HG03280 (cell line): ENCODE data around the gene SLC4A1.
"Not testable (repeated sequence)": the region's sequence is repeated elsewhere in the genome, so short reads cannot be mapped to it uniquely, and the experiment has no call there.

Experiments
- ATAC-seq: cut with Tn5 transposase; IDR thresholded peaks from one replicate; pipeline ENCODE4 v1.9.1; 2021; ENCODE audit warnings: mild to moderate bottlenecking, moderate library complexity; ENCODE audit not compliant: unreplicated experiment

The SLC4A1 gene

DNA sequence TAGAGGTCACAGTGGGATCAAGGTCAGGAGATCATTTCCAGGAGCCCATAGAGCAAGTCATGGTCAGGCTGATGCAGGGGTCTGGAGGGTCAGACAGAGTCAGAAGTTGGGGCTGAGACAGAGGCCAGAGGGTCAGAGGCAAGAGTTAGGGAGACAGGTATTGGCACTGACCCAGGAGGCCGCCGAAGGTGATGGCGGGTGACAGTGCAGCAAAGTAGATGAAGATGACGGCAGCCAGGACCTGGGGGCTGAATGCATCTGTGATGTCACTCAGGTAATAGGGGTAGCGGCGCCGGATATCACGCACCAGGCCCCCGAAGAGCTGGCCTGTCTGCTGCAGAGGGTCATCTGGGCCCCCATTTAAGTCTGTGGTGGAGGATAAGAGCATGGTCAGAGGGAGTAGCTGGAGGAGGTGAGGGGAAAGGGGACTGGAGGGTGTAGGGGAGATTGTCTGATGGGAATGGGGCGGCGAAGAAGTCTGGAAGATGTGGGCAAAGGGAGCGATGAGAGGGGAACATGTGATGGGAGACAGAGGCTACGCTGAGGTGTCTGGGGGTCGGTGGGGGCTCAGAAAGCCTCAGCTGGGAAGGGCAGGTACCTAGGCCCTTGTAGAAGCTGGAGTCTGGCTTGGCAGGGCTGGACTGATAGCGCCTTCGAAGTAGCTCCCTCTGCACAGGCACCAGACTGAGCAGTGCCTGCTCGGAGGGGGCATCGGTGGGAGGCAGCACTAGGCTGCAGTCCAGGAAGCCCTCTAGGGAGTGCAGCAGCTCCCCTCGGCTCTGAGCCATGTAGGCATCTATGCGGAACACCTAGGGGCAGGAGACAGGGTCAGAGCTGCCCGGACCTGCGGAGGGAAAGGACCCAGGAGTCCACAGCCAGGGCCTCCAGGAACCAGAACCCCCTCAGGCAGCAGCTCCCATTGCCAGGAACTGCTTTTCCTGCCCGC, 9.8 kb downstream of the SLC4A1 start:
- no peak for ATAC-seq

DNA sequence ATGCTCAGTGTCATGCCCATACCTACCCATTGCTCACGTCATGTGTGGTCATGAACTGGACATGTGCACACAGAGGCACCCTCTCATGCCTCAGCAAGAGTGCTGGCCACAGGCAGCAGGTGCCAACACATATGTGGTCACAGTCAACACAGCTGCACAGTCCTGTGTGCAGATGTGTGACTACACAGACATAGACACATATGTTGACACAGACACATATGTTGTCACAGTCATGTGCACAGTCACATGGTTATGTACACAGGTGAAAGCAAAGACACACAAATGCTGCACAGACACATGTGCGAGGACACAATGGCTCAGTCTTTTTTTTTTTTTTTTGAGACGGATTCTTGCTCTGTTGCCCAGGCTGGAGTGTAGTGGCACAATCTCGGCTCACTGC, 11.3 kb downstream of the SLC4A1 start:
- ATAC-seq: no peak

DNA sequence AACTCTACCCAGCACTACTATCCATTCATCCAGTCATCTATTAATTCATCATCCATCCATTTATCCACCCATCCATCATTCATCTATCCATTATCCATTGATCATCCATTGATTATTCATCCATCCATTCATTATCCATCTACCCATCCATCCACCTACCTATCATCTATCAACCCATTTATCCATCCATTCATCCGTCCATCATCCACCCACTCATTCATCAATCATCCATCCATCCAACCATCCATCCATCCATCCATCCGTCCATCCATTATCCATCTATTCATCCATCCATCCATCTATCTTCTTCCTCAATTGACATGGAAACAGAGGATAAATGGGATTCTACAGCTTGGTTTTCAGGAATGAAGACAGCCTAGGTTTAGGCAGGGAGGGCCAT, 12.0 kb downstream of the SLC4A1 start:
- ATAC-seq: no peak

DNA sequence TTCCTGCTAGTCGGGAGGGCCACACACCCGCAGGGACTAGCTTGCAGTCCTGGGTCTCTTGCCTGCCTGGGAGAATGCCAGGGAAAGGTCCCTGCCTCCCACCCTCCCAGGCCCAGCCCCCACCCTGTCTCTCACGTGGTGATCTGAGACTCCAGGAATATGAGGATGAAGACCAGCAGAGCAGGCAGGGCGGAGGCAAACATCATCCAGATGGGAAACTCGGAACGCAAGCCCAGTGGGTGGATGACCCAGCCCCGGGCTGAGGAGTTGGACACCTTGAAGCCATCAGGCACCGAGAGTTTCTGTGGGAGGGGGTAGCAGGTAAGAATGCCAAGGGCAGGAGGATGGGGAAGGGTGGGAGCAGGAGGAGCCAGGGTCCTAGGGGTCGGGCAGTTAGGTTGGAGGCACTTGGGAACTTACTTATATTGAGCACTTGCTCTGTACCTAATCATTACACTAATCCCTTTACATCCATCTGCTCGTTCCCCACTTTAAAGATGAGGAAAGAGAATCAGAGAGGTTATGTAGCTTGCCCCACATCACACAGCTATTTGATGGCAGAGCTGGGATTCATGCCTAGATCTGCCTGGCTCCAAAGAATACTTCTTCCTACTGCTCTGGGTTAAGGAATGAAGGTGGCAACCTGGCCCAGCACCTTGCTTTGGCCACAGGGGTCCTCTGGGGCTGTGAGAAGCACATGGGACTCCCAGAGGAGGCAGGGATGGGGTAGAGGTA, 13.4 kb downstream of the SLC4A1 start:
- ATAC-seq: no peak

DNA sequence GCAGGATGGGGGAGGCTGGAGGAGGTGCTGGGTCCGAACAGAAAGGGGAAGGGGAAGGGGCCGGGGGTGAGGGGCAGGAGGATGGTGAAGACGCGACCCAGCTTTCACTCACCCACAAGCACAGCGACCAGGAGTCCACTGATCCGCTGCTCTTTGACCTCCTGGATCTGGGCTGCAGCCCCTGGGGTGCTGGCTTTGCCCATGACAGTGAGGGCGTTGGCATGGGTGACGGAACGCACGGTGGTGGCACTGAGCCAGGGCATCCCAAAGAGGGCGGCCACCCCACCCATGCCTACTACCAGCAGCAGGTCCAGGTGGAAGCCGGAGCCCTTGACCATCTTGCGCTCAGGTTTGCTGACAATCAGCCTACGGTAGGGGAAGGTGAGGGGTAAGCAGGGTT, 14.9 kb downstream of the SLC4A1 start:
- ATAC-seq: no peak

DNA sequence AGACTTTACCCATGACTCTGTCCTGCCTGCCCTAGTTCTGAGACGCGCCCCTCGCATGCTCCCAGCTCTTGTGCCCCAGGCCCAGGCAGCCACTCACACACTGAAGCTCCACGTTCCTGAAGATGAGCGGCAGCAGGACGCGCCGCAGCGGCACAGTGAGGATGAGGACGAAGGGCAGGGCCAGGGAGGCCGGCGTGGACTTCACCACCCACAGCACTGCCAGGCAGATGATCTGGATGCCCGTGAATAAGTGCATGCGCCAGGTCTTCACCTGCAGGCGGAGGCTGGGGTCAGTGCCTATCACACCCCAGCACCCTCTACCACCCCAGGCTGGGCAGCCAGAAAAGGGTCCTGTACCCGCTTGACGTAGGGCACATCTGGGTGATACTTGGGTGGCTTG, 16.9 kb downstream of the SLC4A1 start:
- no peak for ATAC-seq

DNA sequence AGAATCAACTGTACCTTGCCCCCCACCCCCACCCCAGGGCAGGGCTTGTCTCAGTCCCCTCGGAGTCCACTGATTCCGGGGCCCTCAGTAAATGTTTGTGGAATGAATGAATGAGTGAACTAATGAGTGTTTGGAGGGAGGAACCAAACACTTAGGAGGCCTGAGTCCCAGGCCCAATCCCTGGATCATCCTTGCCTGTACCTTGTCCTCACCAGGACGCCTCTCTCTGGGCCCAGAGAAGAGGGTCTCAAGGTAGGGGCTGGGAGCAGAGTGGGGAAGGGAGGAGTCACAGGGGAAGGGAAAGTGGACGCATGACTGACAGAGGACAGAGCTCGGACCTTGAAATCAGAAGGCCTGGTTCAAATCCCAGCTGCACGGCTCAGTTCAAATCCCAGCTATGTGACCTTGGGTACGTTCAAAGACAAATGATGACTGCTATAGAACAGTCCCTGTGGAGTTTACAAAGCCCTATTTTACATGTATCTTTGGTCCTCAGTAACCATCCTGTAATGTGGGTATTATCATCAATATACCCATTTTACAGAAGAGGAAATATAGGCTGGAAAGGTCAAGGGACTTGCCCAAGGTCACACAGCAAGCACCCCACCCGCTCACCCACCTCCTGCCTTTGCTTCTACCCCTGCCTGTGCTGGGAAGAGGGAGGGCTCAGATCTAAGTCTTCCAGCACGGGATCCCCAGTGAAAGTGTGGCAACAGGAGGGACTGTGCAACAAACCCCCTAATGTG, 18.3 kb downstream of the SLC4A1 start:
- ATAC-seq: no peak

DNA sequence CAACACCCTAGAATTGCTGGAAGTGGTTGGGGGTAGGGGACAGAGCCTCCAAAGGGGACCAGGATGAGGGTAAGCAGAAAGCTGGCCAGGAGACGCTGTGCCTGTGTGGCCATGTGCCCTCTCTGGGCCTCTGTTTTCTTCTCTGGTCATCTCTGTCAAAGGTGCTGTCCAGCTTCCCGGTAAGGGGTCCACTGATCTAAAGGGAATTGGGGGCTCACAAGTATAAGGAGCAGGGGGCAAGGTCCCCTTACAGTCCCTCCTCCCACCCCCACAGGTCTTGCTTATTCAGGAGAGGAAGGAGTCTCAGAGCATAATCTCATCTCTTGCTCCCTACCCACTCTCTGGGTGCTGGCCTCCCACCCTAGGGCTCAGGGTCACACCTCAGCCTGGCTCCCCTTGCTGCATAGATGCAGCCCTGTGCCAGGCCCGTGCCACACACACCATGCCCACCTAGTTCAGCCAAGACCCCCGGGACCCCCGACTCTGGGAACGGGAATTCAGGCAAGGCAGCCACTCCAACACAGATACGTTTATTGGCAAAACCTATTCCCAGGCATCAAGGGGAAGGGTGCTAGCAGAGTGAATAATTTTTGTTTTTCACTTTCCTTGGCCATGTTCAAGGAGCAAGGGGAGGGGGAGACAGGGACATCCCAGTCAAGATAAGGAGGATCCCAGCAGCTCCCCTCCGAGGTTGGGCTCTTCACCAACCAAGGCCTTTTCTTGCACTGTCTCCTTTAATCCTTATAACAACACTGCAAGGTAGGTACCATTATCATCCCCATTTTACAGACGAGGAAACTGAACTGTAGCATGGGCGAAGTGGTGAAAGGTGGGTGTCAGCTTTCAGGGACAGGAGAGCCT, 19.8 kb downstream of the SLC4A1 start:
- no peak for ATAC-seq

DNA sequence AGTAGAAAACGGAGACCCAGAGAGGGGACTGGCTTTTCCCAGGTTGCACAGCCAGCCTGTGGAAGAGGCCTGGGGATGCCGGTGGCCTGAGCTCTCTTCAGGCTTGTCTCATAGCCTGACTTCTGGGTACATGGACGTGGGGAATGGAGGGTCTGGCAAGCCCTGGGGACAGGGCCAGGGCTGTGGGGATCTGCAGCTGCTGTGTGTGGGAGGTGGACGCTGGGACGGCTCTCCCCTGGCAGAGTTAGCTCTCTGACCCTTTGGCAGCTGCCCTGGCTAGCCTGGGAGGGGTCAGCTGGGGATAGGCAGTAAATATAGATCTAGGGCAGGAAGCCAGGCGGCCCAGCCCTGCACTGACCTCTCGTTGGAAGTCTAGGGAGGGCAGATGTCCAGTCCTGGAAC, 20.5 kb downstream of the SLC4A1 start:
- ATAC-seq: no peak

DNA sequence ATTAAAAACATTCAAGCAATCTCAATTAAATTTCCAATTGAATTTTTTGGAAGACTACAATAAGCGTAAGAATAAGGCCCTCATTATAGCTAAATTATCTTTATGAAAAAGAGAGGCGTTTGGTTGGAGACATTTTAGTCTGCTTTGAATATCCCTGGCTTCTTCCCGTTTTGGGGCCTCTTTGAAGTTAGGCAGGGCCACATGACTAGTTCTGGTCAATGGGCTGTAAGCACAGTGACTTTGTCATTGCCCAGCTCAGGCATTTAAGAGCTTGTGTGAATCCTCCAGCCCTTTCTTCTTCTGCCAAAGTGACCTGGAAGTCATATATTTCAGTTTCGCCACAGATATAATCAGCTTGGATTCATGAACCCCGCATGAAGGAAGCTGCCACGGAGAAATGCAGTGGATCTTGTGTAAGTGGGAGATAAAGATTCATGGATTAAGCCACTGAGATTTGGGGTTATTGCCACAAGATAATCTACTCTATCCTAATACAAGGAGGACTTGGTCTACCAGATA, 26.8 kb downstream of the SLC4A1 start:
- no peak for ATAC-seq

DNA sequence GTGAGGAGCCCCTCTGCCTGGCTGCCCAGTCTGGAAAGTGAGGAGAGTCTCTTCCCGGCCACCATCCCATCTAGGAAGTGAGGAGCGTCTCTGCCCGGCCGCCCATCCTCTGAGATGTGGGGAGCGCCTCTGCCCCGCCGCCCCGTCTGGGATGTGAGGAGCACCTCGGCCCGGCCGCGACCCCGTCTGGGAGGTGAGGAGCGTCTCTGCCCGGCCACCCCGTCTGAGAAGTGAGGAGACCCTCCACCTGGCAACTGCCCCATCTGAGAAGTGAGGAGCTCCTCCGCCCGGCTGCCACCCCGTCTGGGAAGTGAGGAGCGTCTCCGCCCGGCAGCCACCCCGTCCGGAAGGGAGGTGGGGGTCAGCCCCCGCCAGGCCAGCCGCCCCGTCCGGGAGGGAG, 30.0 kb downstream of the SLC4A1 start:
- ATAC-seq: not testable (repeated sequence)

DNA sequence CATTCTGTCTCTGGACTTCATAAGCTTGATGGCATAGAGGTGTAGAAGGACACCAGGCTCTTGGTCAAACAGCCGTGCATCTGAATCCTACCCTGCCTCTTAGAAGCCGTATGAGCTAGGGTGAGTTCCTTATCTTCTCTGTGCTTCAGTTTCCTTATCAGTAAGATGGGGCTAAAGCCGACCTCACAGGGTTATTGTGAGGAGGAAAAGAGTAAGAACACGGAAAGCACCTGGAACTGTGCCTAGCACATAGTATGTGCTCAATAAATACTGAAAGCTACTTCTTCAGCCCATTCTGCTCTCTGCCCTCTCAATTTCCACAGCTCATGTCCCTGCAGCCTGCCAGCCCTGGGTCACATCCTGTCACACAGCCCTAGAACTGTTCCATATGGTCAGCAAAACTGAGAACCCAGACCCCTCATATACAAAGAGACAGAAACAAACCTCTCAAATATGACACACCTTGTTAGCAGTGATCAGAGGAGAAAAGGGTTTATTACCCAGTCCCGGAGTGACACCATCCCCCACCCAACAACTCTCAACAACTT, 31.4 kb downstream of the SLC4A1 start:
- ATAC-seq: no peak

DNA sequence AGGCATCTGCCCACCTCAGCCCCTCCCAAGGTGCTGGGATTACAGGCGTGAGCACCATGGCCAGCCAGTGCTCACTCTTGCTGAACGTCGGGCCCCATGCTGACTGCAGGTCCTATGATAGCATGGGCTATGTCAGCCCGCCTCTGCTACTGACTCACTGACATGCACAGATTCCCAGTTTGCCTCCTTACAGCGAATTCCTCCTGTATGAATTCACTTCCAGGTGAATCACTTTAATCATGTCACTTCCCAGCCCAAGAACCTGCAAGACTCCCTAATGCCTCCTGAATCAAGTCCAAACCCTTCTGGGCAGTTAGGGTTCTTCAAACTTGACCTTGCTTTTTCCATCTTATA, 32.4 kb downstream of the SLC4A1 start:
- no peak for ATAC-seq

DNA sequence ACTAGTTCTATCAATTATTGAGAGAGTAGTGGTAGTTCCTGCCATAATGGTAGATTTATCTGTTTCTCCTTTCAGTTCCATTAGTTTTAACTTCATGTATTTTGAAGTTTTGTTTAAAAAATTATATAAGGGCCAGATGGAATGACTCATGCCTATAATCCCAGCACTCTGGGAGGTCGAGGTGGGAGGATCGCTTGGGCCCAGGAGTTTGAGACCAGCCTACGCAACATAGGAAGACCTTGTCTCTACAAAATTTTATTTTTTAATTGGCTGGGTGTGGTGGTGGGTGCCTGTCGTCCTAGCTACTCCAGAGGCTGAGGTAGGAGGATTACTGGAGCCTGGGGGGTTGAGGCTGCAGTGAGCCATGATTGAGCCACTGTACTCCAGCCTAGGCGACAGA, 34.4 kb downstream of the SLC4A1 start:
- no peak for ATAC-seq

DNA sequence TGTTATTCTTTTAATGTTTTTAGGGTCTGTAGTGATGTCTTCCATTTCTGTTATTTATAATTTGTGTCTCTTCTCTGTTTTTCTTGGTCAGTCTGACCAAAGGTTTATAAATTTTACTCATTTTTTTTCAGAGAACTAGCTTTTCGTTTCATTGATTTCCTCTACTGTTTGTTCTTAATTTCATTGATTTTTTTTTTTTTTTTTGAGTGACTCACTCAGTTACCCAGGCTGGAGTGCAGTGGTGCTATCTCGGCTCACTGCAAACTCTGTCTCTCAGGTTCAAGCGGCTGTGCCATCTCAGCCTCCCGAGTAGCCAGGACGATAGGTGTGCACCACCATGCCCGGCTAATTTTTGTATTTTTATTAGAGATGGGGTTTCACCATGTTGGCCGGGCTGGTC, 35.9 kb downstream of the SLC4A1 start:
- ATAC-seq: no peak

DNA sequence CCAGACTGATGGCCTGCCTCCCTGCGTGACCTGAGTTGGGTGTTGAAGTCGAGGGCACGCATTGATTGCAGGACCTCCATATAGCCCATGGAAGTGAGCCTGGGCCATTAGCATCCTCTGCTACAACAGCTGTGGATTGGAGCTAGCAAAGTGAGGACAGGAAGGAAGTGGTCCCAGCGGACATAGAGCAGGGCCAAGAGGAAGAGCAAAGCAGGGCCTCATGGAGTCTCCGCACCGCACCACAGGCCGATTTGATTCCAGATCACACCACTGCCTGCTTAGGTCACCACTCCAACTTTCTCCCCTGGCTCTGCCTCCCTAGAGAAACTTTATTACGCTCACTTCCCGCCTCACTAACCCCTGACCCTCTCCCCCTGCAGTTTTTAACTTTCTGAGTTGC, 37.8 kb downstream of the SLC4A1 start:
- no peak for ATAC-seq

DNA sequence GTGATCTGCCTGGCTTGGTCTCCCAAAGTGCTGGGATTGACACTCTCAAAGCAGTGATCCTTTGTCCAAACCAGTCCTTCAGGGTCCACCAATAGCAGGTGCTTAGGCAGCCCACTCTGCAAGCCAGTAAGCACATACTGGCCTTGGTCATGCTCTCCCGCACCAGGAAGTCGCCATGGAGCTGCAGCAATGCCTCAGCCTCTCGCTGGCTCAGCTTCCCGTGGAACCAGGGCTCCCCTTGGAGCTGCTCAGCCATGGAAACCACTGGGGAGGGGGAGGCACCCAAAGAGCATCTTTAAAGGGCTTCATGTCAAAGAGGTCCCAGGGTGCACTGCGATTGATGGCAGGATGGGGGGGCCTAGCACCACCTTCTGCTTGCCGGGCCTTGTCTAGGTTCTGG, 38.8 kb downstream of the SLC4A1 start:
- ATAC-seq: no peak

DNA sequence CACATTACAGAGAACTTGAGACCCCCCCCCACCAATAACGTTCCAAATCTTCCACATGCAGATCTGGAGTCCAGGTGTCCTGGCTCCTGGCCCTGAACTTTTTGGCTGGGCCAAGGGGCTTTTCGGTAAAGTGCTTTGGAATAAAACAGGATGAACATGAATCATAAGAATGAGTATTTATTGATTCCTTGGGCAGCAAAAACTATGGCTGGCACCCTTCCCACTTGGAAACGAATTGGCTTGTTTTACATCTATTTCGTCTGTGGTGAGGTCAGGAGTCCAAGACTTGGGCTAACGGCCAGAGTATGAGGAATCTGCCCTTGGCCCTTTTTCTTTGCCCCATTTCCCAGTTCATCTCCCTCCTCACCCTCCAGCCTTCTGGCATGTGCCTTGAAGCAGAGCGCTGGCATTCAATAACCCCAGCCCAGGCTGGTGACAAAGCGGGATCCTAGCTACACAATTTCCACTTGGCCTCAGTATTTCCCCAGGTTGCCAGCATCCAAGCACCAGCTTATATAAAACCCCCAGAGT, 44.3 kb downstream of the SLC4A1 start:
- ATAC-seq: no peak

DNA sequence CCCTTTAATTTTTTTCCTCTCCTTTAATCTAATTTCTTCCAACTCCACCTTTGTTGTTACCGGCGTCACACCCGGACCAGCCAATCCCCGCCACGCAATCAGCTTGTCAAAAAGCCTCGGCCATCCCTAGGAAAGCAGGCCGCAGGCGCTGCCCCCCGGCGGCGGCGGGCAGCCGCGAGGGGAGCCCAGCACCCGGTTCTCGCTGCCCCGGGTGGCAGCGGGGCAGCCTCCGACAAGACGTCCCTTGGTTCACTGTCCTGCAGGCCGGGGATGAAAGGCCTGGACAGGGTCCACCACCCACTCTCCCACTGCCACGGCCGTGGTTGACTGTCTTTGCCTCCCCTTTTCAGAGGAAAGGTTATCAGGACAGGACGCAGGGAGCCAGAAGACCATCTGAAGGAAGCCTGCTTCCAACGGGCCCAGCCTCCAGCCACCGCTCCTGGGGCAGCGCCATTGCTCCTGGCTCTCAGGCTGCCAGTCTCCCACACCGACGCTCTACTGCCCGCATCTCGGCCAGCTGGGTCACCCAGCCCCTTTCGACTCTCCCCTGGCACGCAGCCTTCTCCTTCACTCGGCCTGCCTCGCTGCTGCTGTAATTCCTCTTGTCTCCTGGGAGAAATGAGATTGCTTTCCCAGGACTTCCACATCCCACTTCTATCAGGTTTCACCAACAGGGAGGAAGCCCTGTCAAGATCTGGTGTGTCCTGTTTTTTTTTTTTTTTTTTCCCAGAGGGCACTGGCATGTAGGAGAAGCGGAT, 45.6 kb downstream of the SLC4A1 start:
- ATAC-seq: no peak

DNA sequence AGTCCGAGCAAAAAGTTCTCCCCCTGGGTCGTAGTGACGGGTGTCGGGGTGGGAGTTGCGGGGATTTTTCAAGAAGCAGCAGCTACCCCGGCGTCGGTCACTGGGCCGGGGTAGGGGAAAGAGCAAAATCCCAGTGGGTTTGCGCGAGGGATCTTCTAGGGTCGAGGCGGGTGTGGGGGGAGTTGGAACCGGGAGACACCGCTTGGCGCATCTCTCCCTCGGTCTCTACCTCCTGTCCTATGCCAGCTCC, 46.1 kb downstream of the SLC4A1 start:
- no peak for ATAC-seq
